Naive thymus-derived CD4-positive, alpha-beta T cell (primary cell): ENCODE results near the gene SPANXC. TPM values are rescaled to one million over a fixed set of nuclear protein-coding genes. Genes with fewer than 3 reads are reported as not detected.
"Not testable (repeated sequence)": the region's sequence is repeated elsewhere in the genome, so short reads cannot be mapped to it uniquely, and the experiment has no call there.

Experiments
- ATAC-seq: fragments of 150-1000 bp; cut with Tn5 transposase; 2 replicates; pipeline ENCODE4 v1.10.0; 2021; ENCODE audit warnings: mild to moderate bottlenecking, moderate library complexity
- CTCF ChIA-PET: fragments of 350-600 bp; sonication (Branson Sonifier 250); formaldehyde crosslinking; loops from one replicate; lab custom pipeline; 2021; ENCODE audit warnings: antibody characterized with exemption; lab: Charles Lee
- POLR2A ChIA-PET: fragments of 350-600 bp; sonication (Branson Sonifier 250); formaldehyde crosslinking; loops from one replicate; lab custom pipeline; 2021; ENCODE audit warnings: antibody characterized with exemption, inconsistent platforms; lab: Charles Lee
- DNase-seq, 9 donors: peaks; one replicate each; pipeline versions ENCODE4 v3.0.0 to v3.0.0-alpha.2; 2020 to 2022; ENCODE audit warnings: mixed read lengths in 1 of 9
- H3K27ac ChIP-seq: one replicate; pipeline ENCODE4 v1.7.0; 2013; ENCODE audit warnings: mild to moderate bottlenecking, low read depth, low read length, moderate library complexity
- H3K27me3 ChIP-seq, 2 donors: one replicate each; pipeline ENCODE4 v1.7.0; 2013; ENCODE audit warnings: low read length in 2 of 2, mild to moderate bottlenecking in 2 of 2, moderate library complexity in 2 of 2; ENCODE audit not compliant: control insufficient read depth in 2 of 2, insufficient read depth in 2 of 2
- H3K36me3 ChIP-seq, 3 experiments: 1 replicate in 2 of 3; 2 replicates in 1 of 3; pipeline ENCODE4 v1.7.0; 2013; ENCODE audit warnings: low read length in 3 of 3, mild to moderate bottlenecking in 3 of 3, moderate library complexity in 1 of 3; ENCODE audit not compliant: insufficient read depth in 3 of 3, control insufficient read depth in 2 of 3
- H3K4me1 ChIP-seq, 2 donors: one replicate each; pipeline ENCODE4 v1.7.0; 2013; ENCODE audit warnings: low read length in 2 of 2, mild to moderate bottlenecking in 2 of 2, moderate library complexity in 1 of 2; ENCODE audit not compliant: control insufficient read depth in 2 of 2, insufficient read depth in 2 of 2
- H3K4me3 ChIP-seq: 2 replicates; pipeline ENCODE4 v1.7.0; 2013; ENCODE audit warnings: mild to moderate bottlenecking, low read length
- H3K9me3 ChIP-seq, 3 experiments: 1 replicate in 2 of 3; 2 replicates in 1 of 3; pipeline ENCODE4 v1.7.0; 2013; ENCODE audit warnings: low read length in 3 of 3; ENCODE audit not compliant: control insufficient read depth in 2 of 3
- H3K27ac Mint-ChIP-seq, 9 donors: one replicate each; pipeline ENCODE4 v1.8.0; 2020 to 2022; ENCODE audit warnings: mixed read lengths in 9 of 9, mild to moderate bottlenecking in 8 of 9, moderate library complexity in 5 of 9, inconsistent platforms in 2 of 9
- H3K27me3 Mint-ChIP-seq, 5 donors: one replicate each; pipeline ENCODE4 v1.8.0; 2021 to 2022; ENCODE audit warnings: mixed read lengths in 5 of 5, mild to moderate bottlenecking in 1 of 5
- H3K36me3 Mint-ChIP-seq, 5 donors: one replicate each; pipeline ENCODE4 v1.8.0; 2020 to 2022; ENCODE audit warnings: mixed read lengths in 5 of 5, mild to moderate bottlenecking in 3 of 5, inconsistent platforms in 1 of 5
- H3K4me1 Mint-ChIP-seq, 7 donors: one replicate each; pipeline ENCODE4 v1.8.0; 2020 to 2022; ENCODE audit warnings: mixed read lengths in 7 of 7, mild to moderate bottlenecking in 3 of 7, inconsistent platforms in 1 of 7
- H3K4me3 Mint-ChIP-seq, 10 donors: one replicate each; pipeline ENCODE4 v1.8.0; 2020 to 2022; ENCODE audit warnings: mild to moderate bottlenecking in 10 of 10, mixed read lengths in 10 of 10, moderate library complexity in 6 of 10, inconsistent platforms in 2 of 10
- H3K9me3 Mint-ChIP-seq, 11 donors: one replicate each; pipeline ENCODE4 v1.8.0; 2020 to 2022; ENCODE audit warnings: mixed read lengths in 11 of 11, mild to moderate bottlenecking in 4 of 11, inconsistent platforms in 1 of 11, moderate library complexity in 1 of 11
- intact Hi-C, 2 donors: fragments of 100-400 bp; cut with micrococcal nuclease; formaldehyde crosslinking; loops; one replicate each; pipeline ENCODE4 v1.15.1; 2023
- polyA plus RNA-seq, 2 donors: library from polyadenylated mRNA; unstranded; fragments of 300-500 nt; fragmentation: Illumina TruSeq; gene quantifications; one replicate each; pipeline ENCODE4 v1.2.3, GENCODE V29; 2021
- total RNA-seq, 6 experiments: library from RNA in 5 of 6; stranded (reverse) in 5 of 6; gene quantifications; 1 replicate in 5 of 6; 2 replicates in 1 of 6; pipeline ENCODE4 v1.2.3 and lab custom pipeline; 2021 to 2026

The SPANXC gene
- not detected for total RNA-seq
- not detected for polyA plus RNA-seq
- total RNA-seq (lab: John Stamatoyannopoulos, UW) = not detected

GRCh38 chrX:141242417-141242816, at the start of gene SPANXC:
Gene SPANXC (minus strand): TSS chrX:141242517. CDS start chrX:141242457, 60 bp downstream.
- POLR2A ChIA-PET, DNase-seq, H3K4me3 Mint-ChIP-seq, H3K9me3 Mint-ChIP-seq, H3K27me3 Mint-ChIP-seq, H3K36me3 Mint-ChIP-seq, H3K4me1 Mint-ChIP-seq, H3K4me3 ChIP-seq, H3K9me3 ChIP-seq, ATAC-seq, H3K36me3 ChIP-seq, CTCF ChIA-PET, H3K4me1 ChIP-seq, H3K27ac ChIP-seq, H3K27me3 ChIP-seq, intact Hi-C loops, H3K27ac Mint-ChIP-seq: not testable (repeated sequence)

GRCh38 chrX:141279476-141279875, 37.2 kb upstream of the SPANXC start:
- Histone ChIP-seq H3K9me3 (no peaks in the 10 kb centered on the region), H3K36me3 (no peaks in the 10 kb centered on the region), H3K27me3 (no peaks in the 10 kb centered on the region), H3K4me1 (no peaks in the 10 kb centered on the region), H3K27ac (no peak overlapping the region), H3K4me3 (no peak overlapping the region)
- POLR2A ChIA-PET = no interaction called here
- Mint-ChIP-seq H3K9me3 (peaks cover 0 to 2% (median 0%) of the 10 kb centered on the region in 11 donors), H3K4me1 (no peaks in the 10 kb centered on the region), H3K27ac (no peak overlapping the region), H3K36me3 (no peaks in the 10 kb centered on the region), H3K4me3 (no peak overlapping the region), H3K27me3 (no peaks in the 10 kb centered on the region)
- DNase-seq = no peak
- ATAC-seq = no peak
- CTCF ChIA-PET = no interaction called here
- intact Hi-C loops = loop anchor here in 1 of 2 donors (2.0 kb wide), 1 partner anchor 361 kb away; no protein-coding TSS in a partner anchor

GRCh38 chrX:141278306-141278705, 36.0 kb upstream of the SPANXC start:
- Mint-ChIP-seq H3K9me3 (peaks cover 0 to 2% (median 0%) of the 10 kb centered on the region in 11 donors), H3K27me3 (no peaks in the 10 kb centered on the region), H3K4me3 (no peak overlapping the region), H3K27ac (no peak overlapping the region), H3K4me1 (no peaks in the 10 kb centered on the region), H3K36me3 (no peaks in the 10 kb centered on the region)
- Histone ChIP-seq H3K27ac (no peak overlapping the region), H3K27me3 (no peaks in the 10 kb centered on the region), H3K4me3 (no peak overlapping the region), H3K9me3 (no peaks in the 10 kb centered on the region), H3K36me3 (no peaks in the 10 kb centered on the region), H3K4me1 (no peaks in the 10 kb centered on the region)
- POLR2A ChIA-PET = no interaction called here
- intact Hi-C loops = loop anchor here in 1 of 2 donors (2.0 kb wide), 1 partner anchor 360 kb away; no protein-coding TSS in a partner anchor
- CTCF ChIA-PET = no interaction called here
- ATAC-seq (no peak), DNase-seq (no peak)

- Histone ChIP-seq H3K36me3 (no peaks in the 10 kb centered on the region), H3K27me3 (no peaks in the 10 kb centered on the region), H3K27ac (no peak overlapping the region), H3K9me3 (no peaks in the 10 kb centered on the region), H3K4me3 (no peak overlapping the region), H3K4me1 (no peaks in the 10 kb centered on the region)
- ChIA-PET CTCF (no interaction called here), POLR2A (no interaction called here)
- Mint-ChIP-seq H3K9me3 (peaks cover 0 to 15% (median 5%) of the 10 kb centered on the region in 11 donors), H3K36me3 (no peaks in the 10 kb centered on the region), H3K27me3 (no peaks in the 10 kb centered on the region), H3K27ac (no peak overlapping the region), H3K4me1 (no peaks in the 10 kb centered on the region), H3K4me3 (no peak overlapping the region)
- DNase-seq (no peak), ATAC-seq (no peak)
- intact Hi-C loops = no loop called here
These were observed 15.8 kb upstream of the SPANXC start for GRCh38 chrX:141258080-141258479.

- intact Hi-C loops = no loop called here
- Histone ChIP-seq H3K27me3 (no peaks in the 10 kb centered on the region), H3K36me3 (no peaks in the 10 kb centered on the region), H3K4me1 (no peaks in the 10 kb centered on the region), H3K27ac (no peak overlapping the region), H3K4me3 (no peak overlapping the region), H3K9me3 (no peaks in the 10 kb centered on the region)
- CTCF ChIA-PET = no interaction called here
- Mint-ChIP-seq H3K9me3 (peaks cover 0 to 14% (median 2%) of the 10 kb centered on the region in 11 donors), H3K27me3 (no peaks in the 10 kb centered on the region), H3K27ac (no peak overlapping the region), H3K4me1 (no peaks in the 10 kb centered on the region), H3K36me3 (no peaks in the 10 kb centered on the region), H3K4me3 (no peak overlapping the region)
- DNase-seq = no peak
- no peak for ATAC-seq
- POLR2A ChIA-PET = no interaction called here
These were observed 20.7 kb downstream of the SPANXC start for GRCh38 chrX:141221611-141222010.

- Mint-ChIP-seq H3K27me3 (no peaks in the 10 kb centered on the region), H3K4me3 (no peak overlapping the region), H3K36me3 (no peaks in the 10 kb centered on the region), H3K27ac (no peak overlapping the region), H3K9me3 (peaks cover 0 to 12% (median 2%) of the 10 kb centered on the region in 11 donors), H3K4me1 (no peaks in the 10 kb centered on the region)
- ChIA-PET CTCF (no interaction called here), POLR2A (no interaction called here)
- Histone ChIP-seq H3K9me3 (no peaks in the 10 kb centered on the region), H3K4me1 (no peaks in the 10 kb centered on the region), H3K4me3 (no peak overlapping the region), H3K27ac (no peak overlapping the region), H3K27me3 (no peaks in the 10 kb centered on the region), H3K36me3 (no peaks in the 10 kb centered on the region)
- no peak for ATAC-seq
- intact Hi-C loops = no loop called here
- no peak for DNase-seq
These were observed 21.8 kb downstream of the SPANXC start for GRCh38 chrX:141220342-141221008.

- Histone ChIP-seq H3K27me3 (no peaks in the 10 kb centered on the region), H3K4me3 (no peak overlapping the region), H3K4me1 (no peaks in the 10 kb centered on the region), H3K9me3 (no peaks in the 10 kb centered on the region), H3K36me3 (no peaks in the 10 kb centered on the region), H3K27ac (no peak overlapping the region)
- POLR2A ChIA-PET = no interaction called here
- H3K27me3 Mint-ChIP-seq = no peaks in the 10 kb centered on the region
- no peak overlapping the region for H3K4me3 Mint-ChIP-seq
- no peak overlapping the region for H3K27ac Mint-ChIP-seq
- DNase-seq = no peak
- no peaks in the 10 kb centered on the region for H3K4me1 Mint-ChIP-seq
- CTCF ChIA-PET = no interaction called here
- intact Hi-C loops = no loop called here
- no peaks in the 10 kb centered on the region for H3K36me3 Mint-ChIP-seq
- peaks cover 0 to 6% (median 0%) of the 10 kb centered on the region in 11 donors for H3K9me3 Mint-ChIP-seq
- ATAC-seq = no peak
These were observed 28.1 kb downstream of the SPANXC start for GRCh38 chrX:141214196-141214595.
